NB4 (cell line): ENCODE measurements around the gene MIEF1.

Source experiments
- CTCF ChIP-seq: IDR thresholded peaks from one replicate; pipeline ENCODE4 v1.5.1; 2012; ENCODE audit warnings: low read depth, low read length
- MYC ChIP-seq: IDR thresholded peaks from 2 replicates; pipeline ENCODE4 v1.6.1; 2011; ENCODE audit warnings: low read depth, low read length
- POLR2A ChIP-seq: IDR thresholded peaks from 2 replicates; pipeline ENCODE4 v1.6.1; 2011; ENCODE audit warnings: mild to moderate bottlenecking; ENCODE audit not compliant: insufficient read length; ENCODE audit errors: extremely low read depth
- TF ChIP-seq, protein P1 (sequence below): IDR thresholded peaks from 2 replicates; pipeline ENCODE4 v1.6.1; 2011; ENCODE audit warnings: low read depth, low read length

GRCh38 chr22:39452740-39453040, 49.4 kb upstream of the MIEF1 start:
- no peak for TF ChIP-seq POLR2A
- no peak for TF ChIP-seq CTCF
- TF ChIP-seq, protein P1, sequence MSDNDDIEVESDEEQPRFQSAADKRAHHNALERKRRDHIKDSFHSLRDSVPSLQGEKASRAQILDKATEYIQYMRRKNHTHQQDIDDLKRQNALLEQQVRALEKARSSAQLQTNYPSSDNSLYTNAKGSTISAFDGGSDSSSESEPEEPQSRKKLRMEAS, result no peak
- no peak for TF ChIP-seq MYC
